ENCODE measurements around the gene TMED9.

The TMED9 gene

DNA sequence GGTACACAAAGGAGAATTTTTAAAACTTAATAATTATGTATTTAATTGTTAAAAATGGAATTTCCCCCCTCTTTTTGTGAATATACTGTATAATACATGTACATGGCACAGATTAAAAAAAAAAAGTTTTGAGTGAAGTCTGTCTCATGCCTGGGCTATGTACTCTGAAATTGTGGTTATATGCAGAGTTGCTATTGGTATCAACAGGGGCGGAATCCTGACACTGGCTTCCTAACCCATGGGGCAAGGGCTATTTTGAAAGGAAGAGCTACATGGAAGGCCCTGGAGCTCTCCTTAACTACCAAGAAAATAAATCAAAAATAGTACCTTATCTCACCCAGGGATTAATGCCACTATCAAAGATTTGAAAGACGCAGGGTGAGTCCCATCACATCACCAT is 36.8 kb upstream of the TMED9 start:
- Histone ChIP-seq H3K27ac (ENCODE audit: low read length) (no peak overlapping the region), H3K9me3 (ENCODE audit: insufficient read depth, low read length, severe bottlenecking) (no peaks in the 10 kb centered on the region), H3K9ac (ENCODE audit: low read depth, low read length) (no peak overlapping the region), H3K79me2 (ENCODE audit: insufficient read depth, low read length) (peaks cover 45% of the 10 kb centered on the region), H2AFZ (ENCODE audit: low read depth, low read length) (peak overlapping the region; percentile 87), H3K4me2 (ENCODE audit: insufficient read depth, low read length) (peak overlapping the region; percentile 72), H3K4me3 (ENCODE audit: low read depth in 1 of 2, low read length in 2 of 2) (peak overlapping the region in 1 of 2 experiments; percentile 61; a peak in 3 of 4 replicates), H3K27me3 (ENCODE audit: insufficient read depth, low read length, poor library complexity) (no peaks in the 10 kb centered on the region), H3K36me3 (ENCODE audit: insufficient read depth, low read length) (peaks cover 34% of the 10 kb centered on the region), H3K4me1 (ENCODE audit: insufficient read depth, low read length) (peaks cover 29% of the 10 kb centered on the region), H4K20me1 (ENCODE audit: insufficient read depth, low read length) (peaks cover 33% of the 10 kb centered on the region)
- no peak for DNase-seq
- TF ChIP-seq, protein P1, sequence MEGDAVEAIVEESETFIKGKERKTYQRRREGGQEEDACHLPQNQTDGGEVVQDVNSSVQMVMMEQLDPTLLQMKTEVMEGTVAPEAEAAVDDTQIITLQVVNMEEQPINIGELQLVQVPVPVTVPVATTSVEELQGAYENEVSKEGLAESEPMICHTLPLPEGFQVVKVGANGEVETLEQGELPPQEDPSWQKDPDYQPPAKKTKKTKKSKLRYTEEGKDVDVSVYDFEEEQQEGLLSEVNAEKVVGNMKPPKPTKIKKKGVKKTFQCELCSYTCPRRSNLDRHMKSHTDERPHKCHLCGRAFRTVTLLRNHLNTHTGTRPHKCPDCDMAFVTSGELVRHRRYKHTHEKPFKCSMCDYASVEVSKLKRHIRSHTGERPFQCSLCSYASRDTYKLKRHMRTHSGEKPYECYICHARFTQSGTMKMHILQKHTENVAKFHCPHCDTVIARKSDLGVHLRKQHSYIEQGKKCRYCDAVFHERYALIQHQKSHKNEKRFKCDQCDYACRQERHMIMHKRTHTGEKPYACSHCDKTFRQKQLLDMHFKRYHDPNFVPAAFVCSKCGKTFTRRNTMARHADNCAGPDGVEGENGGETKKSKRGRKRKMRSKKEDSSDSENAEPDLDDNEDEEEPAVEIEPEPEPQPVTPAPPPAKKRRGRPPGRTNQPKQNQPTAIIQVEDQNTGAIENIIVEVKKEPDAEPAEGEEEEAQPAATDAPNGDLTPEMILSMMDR (IDR thresholded peaks at IDR 0.05; ENCODE audit: borderline replicate concordance, extremely low read depth, low read length, poor library complexity, severe bottlenecking): no peak
- no peak for TF ChIP-seq EZH2 (IDR thresholded peaks at IDR 0.05; ENCODE audit: borderline replicate concordance, low read depth, low read length, severe bottlenecking)
- ATAC-seq (ENCODE audit: insufficient read depth, low read depth): no peak

DNA sequence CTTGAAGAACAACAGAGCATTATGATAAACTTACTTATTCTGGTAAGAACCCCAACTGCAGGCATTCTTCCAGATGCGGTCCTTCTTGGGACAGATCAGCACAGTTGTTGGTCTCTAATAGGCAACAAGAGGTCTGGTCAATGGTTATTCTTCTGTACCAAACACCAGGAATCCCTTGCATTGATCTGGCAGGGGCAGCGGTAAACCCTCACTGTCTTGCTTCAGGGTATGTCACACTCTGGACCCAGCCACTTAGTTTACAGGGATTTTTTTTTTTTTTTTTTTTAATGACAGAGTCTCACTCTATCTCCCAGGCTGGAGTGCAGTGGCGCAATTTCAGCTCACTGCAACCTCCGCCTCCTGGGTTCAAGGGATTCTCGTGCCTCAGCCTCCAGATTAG is 36.3 kb upstream of the TMED9 start:
- Histone ChIP-seq H2AFZ (ENCODE audit: low read depth, low read length) (no peak overlapping the region), H3K9me3 (ENCODE audit: insufficient read depth, low read length, severe bottlenecking) (no peaks in the 10 kb centered on the region), H3K9ac (ENCODE audit: low read depth, low read length) (no peak overlapping the region), H4K20me1 (ENCODE audit: insufficient read depth, low read length) (peaks cover 29% of the 10 kb centered on the region), H3K36me3 (ENCODE audit: insufficient read depth, low read length) (peaks cover 29% of the 10 kb centered on the region), H3K4me3 (ENCODE audit: low read depth in 1 of 2, low read length in 2 of 2) (no peak overlapping the region), H3K4me1 (ENCODE audit: insufficient read depth, low read length) (peaks cover 29% of the 10 kb centered on the region), H3K27ac (ENCODE audit: low read length) (no peak overlapping the region), H3K79me2 (ENCODE audit: insufficient read depth, low read length) (peaks cover 41% of the 10 kb centered on the region), H3K27me3 (ENCODE audit: insufficient read depth, low read length, poor library complexity) (no peaks in the 10 kb centered on the region), H3K4me2 (ENCODE audit: insufficient read depth, low read length) (no peak overlapping the region)
- TF ChIP-seq, protein P1 (IDR thresholded peaks at IDR 0.05; ENCODE audit: borderline replicate concordance, extremely low read depth, low read length, poor library complexity, severe bottlenecking): no peak
- DNase-seq (no peak), ATAC-seq (ENCODE audit: insufficient read depth, low read depth) (no peak)

DNA sequence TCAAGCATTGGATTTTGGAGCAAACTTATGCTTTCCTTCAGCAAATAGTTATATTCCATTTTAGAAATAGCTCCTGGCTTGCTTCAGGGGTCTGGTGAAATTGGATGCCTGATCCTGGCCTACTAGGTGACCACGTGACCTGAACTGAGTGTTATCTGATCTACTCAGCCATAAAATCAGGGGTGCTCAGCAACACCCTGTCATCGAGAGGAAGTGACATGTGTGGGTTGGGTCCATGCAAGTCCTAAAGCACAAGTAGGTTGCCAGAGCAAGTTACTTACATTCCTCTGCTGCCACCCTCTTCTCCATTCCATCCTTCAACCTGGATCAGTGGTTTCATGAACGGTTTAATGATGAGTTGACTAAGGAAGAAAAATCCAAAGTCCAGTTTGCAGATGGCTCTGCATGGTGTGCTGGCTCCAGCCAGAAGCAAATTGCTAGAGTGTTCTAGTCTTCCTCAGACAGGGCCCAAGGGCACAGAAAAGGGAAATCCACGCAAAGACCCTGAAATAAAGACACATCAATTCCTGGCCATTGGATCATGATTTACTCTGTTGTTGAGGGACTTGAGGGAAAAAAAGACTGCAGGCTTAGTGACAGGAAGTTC is 34.9 kb upstream of the TMED9 start:
- no peak for ATAC-seq (ENCODE audit: insufficient read depth, low read depth)

More for the DNA sequence above, 34.9 kb upstream of the TMED9 start:
- H3K79me2 ChIP-seq (ENCODE audit: insufficient read depth, low read length): peaks cover 26% of the 10 kb centered on the region
- no peak for TF ChIP-seq EZH2 (IDR thresholded peaks at IDR 0.05; ENCODE audit: borderline replicate concordance, low read depth, low read length, severe bottlenecking)
- TF ChIP-seq, protein P1 (IDR thresholded peaks at IDR 0.05; ENCODE audit: borderline replicate concordance, extremely low read depth, low read length, poor library complexity, severe bottlenecking): no peak
- H3K36me3 ChIP-seq (ENCODE audit: insufficient read depth, low read length): peaks cover 14% of the 10 kb centered on the region
- H2AFZ ChIP-seq (ENCODE audit: low read depth, low read length): no peak overlapping the region
- no peaks in the 10 kb centered on the region for H3K9me3 ChIP-seq (ENCODE audit: insufficient read depth, low read length, severe bottlenecking)
- no peak overlapping the region for H3K4me2 ChIP-seq (ENCODE audit: insufficient read depth, low read length)
- H3K27ac ChIP-seq (ENCODE audit: low read length): no peak overlapping the region
- DNase-seq: no peak
- no peak overlapping the region for H3K4me3 ChIP-seq (ENCODE audit: low read depth in 1 of 2, low read length in 2 of 2)
- H4K20me1 ChIP-seq (ENCODE audit: insufficient read depth, low read length): peaks cover 18% of the 10 kb centered on the region
- H3K4me1 ChIP-seq (ENCODE audit: insufficient read depth, low read length): peaks cover 27% of the 10 kb centered on the region
- H3K27me3 ChIP-seq (ENCODE audit: insufficient read depth, low read length, poor library complexity): no peaks in the 10 kb centered on the region
- no peak overlapping the region for H3K9ac ChIP-seq (ENCODE audit: low read depth, low read length)
